WTC11 (cell line): ENCODE measurements around the gene SDE2. TPM values are rescaled to one million over a fixed set of nuclear protein-coding genes. Genes with fewer than 3 reads are reported as not detected.
A peak's percentile ranks its signal among the peaks of the same experiment; 100 is the strongest.

Experiments used
- ATAC-seq: fragments of 200-7000 bp; cut with Tn5 transposase; 2 replicates; pipeline ENCODE4 v1.10.0; 2021; ENCODE audit warnings: mild to moderate bottlenecking, moderate library complexity
- CTCF ChIA-PET: fragments of 300-600 bp; sonication (Branson Sonifier 250); formaldehyde crosslinking; loops from one replicate; lab custom pipeline; 2021; ENCODE audit warnings: antibody characterized with exemption; lab: Charles Lee
- POLR2A ChIA-PET: fragments of 350-600 bp; sonication (Branson Sonifier 250); formaldehyde crosslinking; loops from one replicate; lab custom pipeline; 2021; ENCODE audit warnings: antibody characterized with exemption; lab: Charles Lee
- DNase-seq: peaks from one replicate; pipeline ENCODE4 v3.0.0; 2021; ENCODE audit warnings: low spot score
- H3K27ac Mint-ChIP-seq: 2 replicates; pipeline ENCODE4 v1.8.0; 2021; ENCODE audit warnings: mixed read lengths
- H3K27me3 Mint-ChIP-seq: 2 replicates; pipeline ENCODE4 v1.8.0; 2021; ENCODE audit warnings: low read depth, mild to moderate bottlenecking, moderate library complexity, mixed read lengths
- H3K36me3 Mint-ChIP-seq: 2 replicates; pipeline ENCODE4 v1.8.0; 2021; ENCODE audit warnings: mixed read lengths
- H3K4me1 Mint-ChIP-seq: 2 replicates; pipeline ENCODE4 v1.8.0; 2022; ENCODE audit warnings: mixed read lengths
- H3K4me3 Mint-ChIP-seq: 2 replicates; pipeline ENCODE4 v1.8.0; 2021; ENCODE audit warnings: mild to moderate bottlenecking, moderate library complexity, mixed read lengths
- H3K9me3 Mint-ChIP-seq: 2 replicates; pipeline ENCODE4 v1.8.0; 2021; ENCODE audit warnings: mixed read lengths
- ELF4 ChIP-seq: sonication (generic); formaldehyde crosslinking; IDR thresholded peaks from 2 replicates; pipeline ENCODE4 v1.8.1; 2022; ENCODE audit warnings: low read depth, mild to moderate bottlenecking, moderate library complexity, missing genetic modification reagents
- ETV6 ChIP-seq: sonication (generic); formaldehyde crosslinking; IDR thresholded peaks from 2 replicates; pipeline ENCODE4 v1.8.1; 2022; ENCODE audit warnings: mild to moderate bottlenecking, missing genetic modification reagents
- MAX ChIP-seq: sonication (generic); formaldehyde crosslinking; IDR thresholded peaks from 2 replicates; pipeline ENCODE4 v1.8.0; 2022; ENCODE audit warnings: mild to moderate bottlenecking, missing genetic modification reagents
- NR3C1 ChIP-seq: sonication (generic); formaldehyde crosslinking; conservative IDR thresholded peaks from 2 replicates; pipeline ENCODE4 v1.8.1; 2023; ENCODE audit warnings: low read depth, mild to moderate bottlenecking, missing genetic modification reagents
- RORB ChIP-seq: fragments of 250-450 bp; sonication (Bioruptor Pico); IDR thresholded peaks from 2 replicates; pipeline ENCODE4 v1.9.0; 2021; ENCODE audit warnings: mild to moderate bottlenecking
- TEAD4 ChIP-seq: sonication (generic); formaldehyde crosslinking; IDR thresholded peaks from 2 replicates; pipeline ENCODE4 v1.8.0; 2022; ENCODE audit warnings: mild to moderate bottlenecking, missing genetic modification reagents
- ZBTB21 ChIP-seq: sonication (generic); formaldehyde crosslinking; IDR thresholded peaks from 2 replicates; pipeline ENCODE4 v1.8.1; 2023; ENCODE audit warnings: mild to moderate bottlenecking, missing genetic modification reagents, borderline replicate concordance
- ZBTB43 ChIP-seq: sonication (generic); formaldehyde crosslinking; IDR thresholded peaks from 2 replicates; pipeline ENCODE4 v1.8.1; 2023; ENCODE audit warnings: mild to moderate bottlenecking, missing genetic modification reagents
- ZNF263 ChIP-seq: sonication (generic); formaldehyde crosslinking; IDR thresholded peaks from 2 replicates; pipeline ENCODE4 v1.8.1; 2022; ENCODE audit warnings: low read depth, mild to moderate bottlenecking, moderate library complexity, missing genetic modification reagents
- ZNF317 ChIP-seq: sonication (generic); formaldehyde crosslinking; IDR thresholded peaks from 2 replicates; pipeline ENCODE4 v1.8.1; 2023; ENCODE audit warnings: low read depth, mild to moderate bottlenecking, moderate library complexity, missing genetic modification reagents, borderline replicate concordance
- ZNF396 ChIP-seq: fragments of 250-450 bp; sonication (Bioruptor Pico); IDR thresholded peaks from 2 replicates; pipeline ENCODE4 v1.8.0; 2021; ENCODE audit warnings: mild to moderate bottlenecking, moderate library complexity, borderline replicate concordance
- ZNF512 ChIP-seq: sonication (generic); formaldehyde crosslinking; IDR thresholded peaks from 2 replicates; pipeline ENCODE4 v1.8.1; 2022; ENCODE audit warnings: missing genetic modification reagents, borderline replicate concordance
- total RNA-seq: library from RNA; stranded (reverse); gene quantifications from 3 replicates; pipeline ENCODE4 v1.2.3, GENCODE V29; 2021
- TF ChIP-seq, protein P1 (sequence below): sonication (generic); formaldehyde crosslinking; IDR thresholded peaks from 2 replicates; pipeline ENCODE4 v1.8.0; 2022; ENCODE audit warnings: mild to moderate bottlenecking, missing genetic modification reagents
- TF ChIP-seq, protein P2 (sequence below): sonication (generic); formaldehyde crosslinking; IDR thresholded peaks from 2 replicates; pipeline ENCODE4 v1.8.0; 2022; ENCODE audit warnings: mild to moderate bottlenecking, missing genetic modification reagents
- TF ChIP-seq, protein P3 (sequence below): sonication (generic); formaldehyde crosslinking; IDR thresholded peaks from 2 replicates; pipeline ENCODE4 v1.8.1; 2023; ENCODE audit warnings: mild to moderate bottlenecking, missing genetic modification reagents, moderate library complexity
- TF ChIP-seq, protein P4 (sequence below): sonication (generic); formaldehyde crosslinking; IDR thresholded peaks from 2 replicates; pipeline ENCODE4 v1.8.1; 2023; ENCODE audit warnings: mild to moderate bottlenecking, missing genetic modification reagents, moderate library complexity

Gene SDE2
- total RNA-seq, 1 experiment from 2014 or later: 17.2 TPM

GRCh38 chr1:225937048-225937968 is 61.8 kb downstream of the SDE2 start:
- TF ChIP-seq, protein P1, sequence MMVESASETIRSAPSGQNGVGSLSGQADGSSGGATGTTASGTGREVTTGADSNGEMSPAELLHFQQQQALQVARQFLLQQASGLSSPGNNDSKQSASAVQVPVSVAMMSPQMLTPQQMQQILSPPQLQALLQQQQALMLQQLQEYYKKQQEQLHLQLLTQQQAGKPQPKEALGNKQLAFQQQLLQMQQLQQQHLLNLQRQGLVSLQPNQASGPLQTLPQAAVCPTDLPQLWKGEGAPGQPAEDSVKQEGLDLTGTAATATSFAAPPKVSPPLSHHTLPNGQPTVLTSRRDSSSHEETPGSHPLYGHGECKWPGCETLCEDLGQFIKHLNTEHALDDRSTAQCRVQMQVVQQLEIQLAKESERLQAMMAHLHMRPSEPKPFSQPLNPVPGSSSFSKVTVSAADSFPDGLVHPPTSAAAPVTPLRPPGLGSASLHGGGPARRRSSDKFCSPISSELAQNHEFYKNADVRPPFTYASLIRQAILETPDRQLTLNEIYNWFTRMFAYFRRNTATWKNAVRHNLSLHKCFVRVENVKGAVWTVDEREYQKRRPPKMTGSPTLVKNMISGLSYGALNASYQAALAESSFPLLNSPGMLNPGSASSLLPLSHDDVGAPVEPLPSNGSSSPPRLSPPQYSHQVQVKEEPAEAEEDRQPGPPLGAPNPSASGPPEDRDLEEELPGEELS (CRISPR knock-in tag): no peak
- TF ChIP-seq, protein P2, sequence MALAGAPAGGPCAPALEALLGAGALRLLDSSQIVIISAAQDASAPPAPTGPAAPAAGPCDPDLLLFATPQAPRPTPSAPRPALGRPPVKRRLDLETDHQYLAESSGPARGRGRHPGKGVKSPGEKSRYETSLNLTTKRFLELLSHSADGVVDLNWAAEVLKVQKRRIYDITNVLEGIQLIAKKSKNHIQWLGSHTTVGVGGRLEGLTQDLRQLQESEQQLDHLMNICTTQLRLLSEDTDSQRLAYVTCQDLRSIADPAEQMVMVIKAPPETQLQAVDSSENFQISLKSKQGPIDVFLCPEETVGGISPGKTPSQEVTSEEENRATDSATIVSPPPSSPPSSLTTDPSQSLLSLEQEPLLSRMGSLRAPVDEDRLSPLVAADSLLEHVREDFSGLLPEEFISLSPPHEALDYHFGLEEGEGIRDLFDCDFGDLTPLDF (CRISPR knock-in tag): no peak
- TF ChIP-seq ZBTB21 (CRISPR knock-in tag): no peak
- TF ChIP-seq ZNF263 (CRISPR knock-in tag): no peak
- TF ChIP-seq ZBTB43 (CRISPR knock-in tag): no peak
- no peak for TF ChIP-seq NR3C1
- no peak for TF ChIP-seq ZNF512 (CRISPR knock-in tag)
- no peak for TF ChIP-seq ELF4 (CRISPR knock-in tag)
- no peak for TF ChIP-seq ZNF317 (CRISPR knock-in tag)
- TF ChIP-seq ZNF396: no peak
- TF ChIP-seq, protein P3, sequence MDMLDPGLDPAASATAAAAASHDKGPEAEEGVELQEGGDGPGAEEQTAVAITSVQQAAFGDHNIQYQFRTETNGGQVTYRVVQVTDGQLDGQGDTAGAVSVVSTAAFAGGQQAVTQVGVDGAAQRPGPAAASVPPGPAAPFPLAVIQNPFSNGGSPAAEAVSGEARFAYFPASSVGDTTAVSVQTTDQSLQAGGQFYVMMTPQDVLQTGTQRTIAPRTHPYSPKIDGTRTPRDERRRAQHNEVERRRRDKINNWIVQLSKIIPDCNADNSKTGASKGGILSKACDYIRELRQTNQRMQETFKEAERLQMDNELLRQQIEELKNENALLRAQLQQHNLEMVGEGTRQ (CRISPR knock-in tag): no peak
- TF ChIP-seq, protein P4, sequence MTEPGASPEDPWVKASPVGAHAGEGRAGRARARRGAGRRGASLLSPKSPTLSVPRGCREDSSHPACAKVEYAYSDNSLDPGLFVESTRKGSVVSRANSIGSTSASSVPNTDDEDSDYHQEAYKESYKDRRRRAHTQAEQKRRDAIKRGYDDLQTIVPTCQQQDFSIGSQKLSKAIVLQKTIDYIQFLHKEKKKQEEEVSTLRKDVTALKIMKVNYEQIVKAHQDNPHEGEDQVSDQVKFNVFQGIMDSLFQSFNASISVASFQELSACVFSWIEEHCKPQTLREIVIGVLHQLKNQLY: no peak
- TF ChIP-seq ETV6: no peak
- no peak for TF ChIP-seq TEAD4 (CRISPR knock-in tag)
- no peak for TF ChIP-seq MAX (CRISPR knock-in tag)
- TF ChIP-seq RORB (CRISPR knock-in tag): no peak
- no peaks in the 10 kb centered on the region for H3K36me3 Mint-ChIP-seq
- DNase-seq (no peak), ATAC-seq (no peak)
- H3K9me3 Mint-ChIP-seq: no peaks in the 10 kb centered on the region
- H3K4me3 Mint-ChIP-seq: no peak overlapping the region
- H3K27me3 Mint-ChIP-seq: peaks cover 19% of the 10 kb centered on the region
- H3K27ac Mint-ChIP-seq: 0 out of 2 replicates have a peak overlapping the region, but pooled peaks have one; percentile 80
- ChIA-PET POLR2A (no interaction called here), CTCF (interaction anchor here (0.9 to 2.2 kb wide), 7 partner anchors 11 to 99 kb away, joined by 3 to 5 read pairs (median 3); partner anchors contain the start of gene PYCR2)
- peaks cover 23% of the 10 kb centered on the region for H3K4me1 Mint-ChIP-seq
